ENCODE results near the gene ITGAE.
"Not testable (repeated sequence)": the region's sequence is repeated elsewhere in the genome, so short reads cannot be mapped to it uniquely, and the experiment has no call there.

ITGAE gene

DNA sequence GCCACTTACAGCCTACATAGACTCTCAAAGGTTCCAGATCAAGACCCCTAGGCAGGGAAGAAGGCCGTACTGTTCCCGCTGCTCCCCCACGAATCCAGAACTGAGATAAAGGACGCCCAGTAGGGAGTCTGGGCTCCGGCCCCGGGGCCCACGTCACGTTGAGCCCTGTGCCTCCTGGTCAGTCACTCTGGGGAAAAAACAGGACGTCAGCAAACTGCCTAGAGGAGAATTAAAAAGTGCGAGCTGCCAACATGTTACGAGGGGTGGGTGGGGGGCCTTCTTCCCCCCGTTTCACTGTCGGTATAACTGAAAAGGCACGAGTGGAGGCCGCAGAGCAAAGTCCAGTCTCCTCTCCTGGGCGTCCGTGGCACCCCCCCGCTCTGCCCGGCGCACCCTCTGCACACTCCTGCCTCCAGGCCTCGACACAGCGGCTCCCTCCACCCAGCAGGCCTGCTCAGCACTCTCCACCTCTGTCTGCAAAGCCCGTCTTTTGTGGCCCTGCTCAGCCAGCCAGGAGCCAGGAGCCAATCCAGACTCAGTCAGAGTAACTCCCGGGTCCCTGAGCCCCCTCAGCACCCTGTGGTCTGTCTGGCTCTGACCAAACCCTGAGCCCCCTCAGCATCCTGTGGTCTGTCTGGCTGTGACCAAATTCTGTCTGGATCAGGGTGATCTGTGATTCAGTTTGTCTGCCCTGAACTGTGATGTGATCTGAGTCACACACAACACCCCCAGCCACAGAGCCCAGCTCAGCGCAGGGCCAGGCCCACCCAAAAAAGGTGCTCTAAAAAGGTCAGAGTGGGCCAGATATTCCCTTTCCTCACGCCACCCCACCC is 6.2 kb downstream of the ITGAE start:
- no peak overlapping the region for H3K4me3 ChIP-seq (ENCODE audit: low read depth, low read length)
- no peaks in the 10 kb centered on the region for H3K36me3 ChIP-seq (replicated peaks)
- in situ Hi-C loops (cut with HindIII; ENCODE audit: low pct_ligation_motif_present, low sequenced_read_pairs) = no loop called here
- peak; percentile 87 for DNase-seq
- TF ChIP-seq, protein P1, sequence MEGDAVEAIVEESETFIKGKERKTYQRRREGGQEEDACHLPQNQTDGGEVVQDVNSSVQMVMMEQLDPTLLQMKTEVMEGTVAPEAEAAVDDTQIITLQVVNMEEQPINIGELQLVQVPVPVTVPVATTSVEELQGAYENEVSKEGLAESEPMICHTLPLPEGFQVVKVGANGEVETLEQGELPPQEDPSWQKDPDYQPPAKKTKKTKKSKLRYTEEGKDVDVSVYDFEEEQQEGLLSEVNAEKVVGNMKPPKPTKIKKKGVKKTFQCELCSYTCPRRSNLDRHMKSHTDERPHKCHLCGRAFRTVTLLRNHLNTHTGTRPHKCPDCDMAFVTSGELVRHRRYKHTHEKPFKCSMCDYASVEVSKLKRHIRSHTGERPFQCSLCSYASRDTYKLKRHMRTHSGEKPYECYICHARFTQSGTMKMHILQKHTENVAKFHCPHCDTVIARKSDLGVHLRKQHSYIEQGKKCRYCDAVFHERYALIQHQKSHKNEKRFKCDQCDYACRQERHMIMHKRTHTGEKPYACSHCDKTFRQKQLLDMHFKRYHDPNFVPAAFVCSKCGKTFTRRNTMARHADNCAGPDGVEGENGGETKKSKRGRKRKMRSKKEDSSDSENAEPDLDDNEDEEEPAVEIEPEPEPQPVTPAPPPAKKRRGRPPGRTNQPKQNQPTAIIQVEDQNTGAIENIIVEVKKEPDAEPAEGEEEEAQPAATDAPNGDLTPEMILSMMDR (IDR thresholded peaks at IDR 0.05; ENCODE audit: low read depth, low read length, missing control alignments) = no peak
- peak overlapping the region; percentile 70 for H3K27ac ChIP-seq
- H3K27me3 ChIP-seq (replicated peaks) = no peaks in the 10 kb centered on the region

DNA sequence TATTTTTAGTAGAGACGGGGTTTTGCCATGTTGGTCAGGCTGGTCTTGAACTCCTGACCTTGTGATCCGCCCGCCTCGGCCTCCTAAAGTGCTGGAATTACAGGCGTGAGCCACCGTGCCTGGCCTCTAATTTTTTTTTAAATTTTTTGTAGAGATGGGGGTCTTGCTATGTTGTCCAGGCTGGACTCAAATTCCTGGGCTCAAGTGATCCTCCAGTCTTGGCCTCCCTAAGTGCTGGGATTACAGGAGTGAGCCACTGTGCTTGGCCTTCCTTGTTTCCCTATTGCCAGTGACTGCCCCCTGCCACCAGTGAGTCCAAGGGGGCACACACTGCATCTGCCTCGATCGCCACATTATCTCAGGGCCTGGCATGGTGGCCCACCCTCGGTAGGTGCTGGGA is 6.8 kb downstream of the ITGAE start:
- DNase-seq; H3K4me3 ChIP-seq (ENCODE audit: low read depth, low read length); H3K36me3 ChIP-seq (replicated peaks); H3K27me3 ChIP-seq (replicated peaks); in situ Hi-C loops (cut with HindIII; ENCODE audit: low pct_ligation_motif_present, low sequenced_read_pairs): not testable (repeated sequence)
- peak overlapping the region; percentile 70 for H3K27ac ChIP-seq

DNA sequence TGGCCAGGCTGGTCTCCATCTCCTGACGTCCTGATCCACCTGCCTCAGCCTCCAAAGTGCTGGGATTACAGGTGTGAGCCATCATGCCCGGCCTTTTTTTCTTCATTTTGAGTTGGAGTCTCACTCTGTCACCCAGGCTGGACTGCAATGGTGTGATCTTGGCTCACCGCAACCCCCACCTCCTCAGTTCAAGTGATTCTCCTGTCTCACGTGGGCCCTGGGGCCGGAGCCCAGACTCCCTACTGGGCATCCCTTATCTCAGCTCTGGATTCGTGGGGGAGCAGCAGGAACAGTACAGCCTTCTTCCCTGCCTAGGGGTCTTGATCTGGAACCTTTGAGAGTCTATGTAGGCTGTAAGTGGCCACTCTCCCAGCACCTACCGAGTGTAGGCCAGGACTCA is 7.7 kb downstream of the ITGAE start:
- H3K36me3 ChIP-seq (replicated peaks); DNase-seq; H3K27ac ChIP-seq; H3K27me3 ChIP-seq (replicated peaks); H3K4me3 ChIP-seq (ENCODE audit: low read depth, low read length); in situ Hi-C loops (cut with HindIII; ENCODE audit: low pct_ligation_motif_present, low sequenced_read_pairs): not testable (repeated sequence)

DNA sequence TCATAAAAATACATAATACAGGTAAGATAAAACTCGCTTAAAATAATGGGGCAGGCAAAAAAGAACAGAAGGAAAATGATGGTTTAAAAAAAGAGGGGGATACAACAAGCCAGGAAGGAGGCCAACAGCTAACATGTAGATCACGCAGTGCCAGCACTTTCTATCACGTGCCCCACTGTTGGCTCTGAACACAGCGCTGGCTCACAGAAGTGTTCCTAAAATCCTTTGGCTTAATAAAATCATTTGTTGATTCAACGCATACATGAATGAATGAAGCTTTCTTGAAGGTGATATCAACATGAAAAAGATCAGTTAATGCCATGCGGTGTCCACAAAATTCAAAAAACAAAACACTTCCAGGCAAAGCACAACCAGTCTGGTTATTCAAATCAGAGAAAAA is 8.5 kb downstream of the ITGAE start:
- Histone ChIP-seq H3K36me3 (replicated peaks) (no peaks in the 10 kb centered on the region), H3K4me3 (ENCODE audit: low read depth, low read length) (no peak overlapping the region), H3K27ac (no peak overlapping the region), H3K27me3 (replicated peaks) (no peaks in the 10 kb centered on the region)
- in situ Hi-C loops (cut with HindIII; ENCODE audit: low pct_ligation_motif_present, low sequenced_read_pairs) = no loop called here
- TF ChIP-seq, protein P1 (IDR thresholded peaks at IDR 0.05; ENCODE audit: low read depth, low read length, missing control alignments) = no peak
- DNase-seq = no peak

DNA sequence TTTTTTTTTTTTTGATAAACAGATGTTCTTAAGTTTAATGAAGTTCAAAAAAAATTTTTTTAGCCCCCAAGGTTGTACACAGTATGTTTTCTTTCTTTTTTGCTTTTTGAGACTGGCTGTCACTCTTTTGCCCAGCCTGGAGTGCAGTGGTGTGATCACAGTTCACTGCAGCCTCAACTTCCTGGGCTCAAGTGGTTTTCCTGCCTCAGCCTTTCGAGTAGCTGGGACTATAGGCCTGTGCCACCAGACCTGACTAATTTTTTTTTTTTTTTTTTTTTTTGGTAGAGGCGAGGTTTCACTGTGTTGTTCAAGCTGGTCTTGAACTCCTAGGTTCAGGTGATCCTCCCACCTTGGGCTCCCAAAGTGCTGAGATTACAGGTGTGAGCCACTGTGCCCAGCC is 12.8 kb downstream of the ITGAE start:
- no peak overlapping the region for H3K4me3 ChIP-seq (ENCODE audit: low read depth, low read length)
- no peaks in the 10 kb centered on the region for H3K36me3 ChIP-seq (replicated peaks)
- H3K27ac ChIP-seq = no peak overlapping the region
- H3K27me3 ChIP-seq (replicated peaks) = no peaks in the 10 kb centered on the region
- in situ Hi-C loops (cut with HindIII; ENCODE audit: low pct_ligation_motif_present, low sequenced_read_pairs) = no loop called here
- DNase-seq = no peak
- TF ChIP-seq, protein P1 (IDR thresholded peaks at IDR 0.05; ENCODE audit: low read depth, low read length, missing control alignments) = no peak

DNA sequence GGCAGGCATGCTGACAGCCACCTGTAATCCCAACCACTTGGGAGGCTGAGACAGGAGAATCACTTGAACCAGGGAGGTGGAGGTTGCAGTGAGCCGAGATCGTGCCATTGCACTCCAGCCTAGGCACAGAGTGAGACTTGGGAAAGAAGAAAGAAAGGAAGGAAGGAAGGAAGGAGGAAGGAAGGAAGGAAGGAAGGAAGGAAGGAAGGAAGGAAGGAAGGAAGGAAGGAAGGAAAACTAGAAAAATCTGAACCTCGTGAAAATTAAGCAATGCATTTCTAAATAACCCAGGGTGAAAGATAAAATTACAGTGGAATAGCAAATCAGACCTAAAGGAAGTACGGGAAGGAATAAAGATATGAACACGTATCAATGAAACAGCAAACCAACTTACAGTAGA is 15.7 kb downstream of the ITGAE start:
- in situ Hi-C loops (cut with HindIII; ENCODE audit: low pct_ligation_motif_present, low sequenced_read_pairs); H3K36me3 ChIP-seq (replicated peaks); H3K27me3 ChIP-seq (replicated peaks); H3K27ac ChIP-seq; H3K4me3 ChIP-seq (ENCODE audit: low read depth, low read length); DNase-seq: not testable (repeated sequence)

DNA sequence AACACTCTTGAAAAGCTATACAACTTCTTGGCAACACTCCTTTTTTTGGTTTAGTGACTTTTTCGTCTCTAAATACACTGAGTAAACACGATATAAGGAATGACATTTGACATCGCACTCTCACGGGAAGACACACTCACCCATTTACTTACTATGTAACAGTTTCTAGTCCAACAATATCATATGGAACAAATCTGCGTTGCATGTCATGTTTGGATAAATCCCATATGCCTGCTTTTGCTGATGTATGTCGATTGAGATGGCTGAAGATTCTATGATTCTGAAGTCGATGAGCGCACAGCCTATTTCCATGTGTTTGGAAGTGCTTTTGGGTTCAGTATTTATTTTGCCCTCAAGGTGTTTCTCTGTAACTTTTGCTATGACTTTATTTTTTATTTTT is 18.2 kb downstream of the ITGAE start:
- no peak overlapping the region for H3K27ac ChIP-seq
- DNase-seq = no peak
- in situ Hi-C loops (cut with HindIII; ENCODE audit: low pct_ligation_motif_present, low sequenced_read_pairs) = no loop called here
- TF ChIP-seq, protein P1 (IDR thresholded peaks at IDR 0.05; ENCODE audit: low read depth, low read length, missing control alignments) = no peak
- H3K27me3 ChIP-seq (replicated peaks) = no peaks in the 10 kb centered on the region
- no peaks in the 10 kb centered on the region for H3K36me3 ChIP-seq (replicated peaks)
- H3K4me3 ChIP-seq (ENCODE audit: low read depth, low read length) = no peak overlapping the region
